A673 (cell line): Measurements from ENCODE around the gene EHMT1.

Experiments
- EZH2 ChIP-seq: fragments of 200-600 bp; sonication (generic); IDR thresholded peaks from 2 replicates; pipeline ENCODE4 v1.6.1; 2017; ENCODE audit warnings: borderline replicate concordance, low read depth, mild to moderate bottlenecking, mixed read lengths, antibody characterized with exemption, low read length; ENCODE audit not compliant: poor library complexity, severe bottlenecking
- TF ChIP-seq, protein P1 (sequence below): fragments of 300-800, 200-600 bp; sonication (generic); conservative IDR thresholded peaks from 2 replicates; pipeline ENCODE4 v1.5.1; 2017; ENCODE audit warnings: low read depth, mild to moderate bottlenecking, antibody characterized with exemption, low read length, moderate library complexity, mixed read lengths

- no peak for TF ChIP-seq EZH2
- TF ChIP-seq, protein P1, sequence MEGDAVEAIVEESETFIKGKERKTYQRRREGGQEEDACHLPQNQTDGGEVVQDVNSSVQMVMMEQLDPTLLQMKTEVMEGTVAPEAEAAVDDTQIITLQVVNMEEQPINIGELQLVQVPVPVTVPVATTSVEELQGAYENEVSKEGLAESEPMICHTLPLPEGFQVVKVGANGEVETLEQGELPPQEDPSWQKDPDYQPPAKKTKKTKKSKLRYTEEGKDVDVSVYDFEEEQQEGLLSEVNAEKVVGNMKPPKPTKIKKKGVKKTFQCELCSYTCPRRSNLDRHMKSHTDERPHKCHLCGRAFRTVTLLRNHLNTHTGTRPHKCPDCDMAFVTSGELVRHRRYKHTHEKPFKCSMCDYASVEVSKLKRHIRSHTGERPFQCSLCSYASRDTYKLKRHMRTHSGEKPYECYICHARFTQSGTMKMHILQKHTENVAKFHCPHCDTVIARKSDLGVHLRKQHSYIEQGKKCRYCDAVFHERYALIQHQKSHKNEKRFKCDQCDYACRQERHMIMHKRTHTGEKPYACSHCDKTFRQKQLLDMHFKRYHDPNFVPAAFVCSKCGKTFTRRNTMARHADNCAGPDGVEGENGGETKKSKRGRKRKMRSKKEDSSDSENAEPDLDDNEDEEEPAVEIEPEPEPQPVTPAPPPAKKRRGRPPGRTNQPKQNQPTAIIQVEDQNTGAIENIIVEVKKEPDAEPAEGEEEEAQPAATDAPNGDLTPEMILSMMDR = no peak
Measured at GRCh38 chr9:137645211-137645610, 26.4 kb downstream of the EHMT1 start.
